Chondrocyte (in vitro differentiated cells): ENCODE data around the gene POU2F1. TPM values are rescaled to one million over a fixed set of nuclear protein-coding genes. Genes with fewer than 3 reads are reported as not detected.

Experiments used
- DNase-seq: peaks from one replicate; pipeline ENCODE4 v3.0.0; 2021; ENCODE audit warnings: mixed read lengths, low spot score
- H3K27ac Mint-ChIP-seq: one replicate; pipeline ENCODE4 v1.8.0; 2021; ENCODE audit warnings: mild to moderate bottlenecking, moderate library complexity, mixed read lengths; ENCODE audit not compliant: unreplicated experiment
- H3K27me3 Mint-ChIP-seq: 2 replicates; pipeline ENCODE4 v1.8.0; 2021; ENCODE audit warnings: low read depth, mixed read lengths
- H3K36me3 Mint-ChIP-seq: 2 replicates; pipeline ENCODE4 v1.8.0; 2021; ENCODE audit warnings: low read depth, mixed read lengths
- H3K4me1 Mint-ChIP-seq: 2 replicates; pipeline ENCODE4 v1.8.0; 2021; ENCODE audit warnings: low read depth, mild to moderate bottlenecking, mixed read lengths
- H3K4me3 Mint-ChIP-seq: one replicate; pipeline ENCODE4 v1.8.0; 2021; ENCODE audit warnings: mild to moderate bottlenecking, moderate library complexity, mixed read lengths; ENCODE audit not compliant: unreplicated experiment
- H3K9me3 Mint-ChIP-seq: 2 replicates; pipeline ENCODE4 v1.8.0; 2021; ENCODE audit warnings: low read depth, mixed read lengths
- total RNA-seq: library from RNA; stranded (reverse); gene quantifications from 3 replicates; pipeline ENCODE4 v1.2.1, GENCODE V29; 2021
- TF ChIP-seq, protein P1 (sequence below): fragments of 200-600 bp; sonication (generic); IDR thresholded peaks from 2 replicates; pipeline ENCODE4 v1.5.0; 2021; ENCODE audit warnings: antibody characterized with exemption, mild to moderate bottlenecking, moderate library complexity

The POU2F1 gene
- total RNA-seq, 1 donor from 2014 or later: 13.2 TPM

- H3K27me3 Mint-ChIP-seq: no peaks in the 10 kb centered on the region
- H3K4me3 Mint-ChIP-seq: no peak overlapping the region
- H3K27ac Mint-ChIP-seq: peak overlapping the region; percentile 13
- peaks cover 6% of the 10 kb centered on the region for H3K9me3 Mint-ChIP-seq
- H3K4me1 Mint-ChIP-seq: peaks cover 30% of the 10 kb centered on the region
- peaks cover 10% of the 10 kb centered on the region for H3K36me3 Mint-ChIP-seq
- DNase-seq: no peak
- TF ChIP-seq, protein P1, sequence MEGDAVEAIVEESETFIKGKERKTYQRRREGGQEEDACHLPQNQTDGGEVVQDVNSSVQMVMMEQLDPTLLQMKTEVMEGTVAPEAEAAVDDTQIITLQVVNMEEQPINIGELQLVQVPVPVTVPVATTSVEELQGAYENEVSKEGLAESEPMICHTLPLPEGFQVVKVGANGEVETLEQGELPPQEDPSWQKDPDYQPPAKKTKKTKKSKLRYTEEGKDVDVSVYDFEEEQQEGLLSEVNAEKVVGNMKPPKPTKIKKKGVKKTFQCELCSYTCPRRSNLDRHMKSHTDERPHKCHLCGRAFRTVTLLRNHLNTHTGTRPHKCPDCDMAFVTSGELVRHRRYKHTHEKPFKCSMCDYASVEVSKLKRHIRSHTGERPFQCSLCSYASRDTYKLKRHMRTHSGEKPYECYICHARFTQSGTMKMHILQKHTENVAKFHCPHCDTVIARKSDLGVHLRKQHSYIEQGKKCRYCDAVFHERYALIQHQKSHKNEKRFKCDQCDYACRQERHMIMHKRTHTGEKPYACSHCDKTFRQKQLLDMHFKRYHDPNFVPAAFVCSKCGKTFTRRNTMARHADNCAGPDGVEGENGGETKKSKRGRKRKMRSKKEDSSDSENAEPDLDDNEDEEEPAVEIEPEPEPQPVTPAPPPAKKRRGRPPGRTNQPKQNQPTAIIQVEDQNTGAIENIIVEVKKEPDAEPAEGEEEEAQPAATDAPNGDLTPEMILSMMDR: no peak
Measured at GRCh38 chr1:167332503-167332902, 111.8 kb downstream of the POU2F1 start.

GRCh38 chr1:167333124-167333523 is 112.4 kb downstream of the POU2F1 start:
- peaks cover 30% of the 10 kb centered on the region for H3K4me1 Mint-ChIP-seq
- TF ChIP-seq, protein P1: no peak
- H3K27ac Mint-ChIP-seq: no peak overlapping the region
- H3K4me3 Mint-ChIP-seq: no peak overlapping the region
- H3K27me3 Mint-ChIP-seq: no peaks in the 10 kb centered on the region
- H3K36me3 Mint-ChIP-seq: peaks cover 12% of the 10 kb centered on the region
- peaks cover 8% of the 10 kb centered on the region for H3K9me3 Mint-ChIP-seq
- no peak for DNase-seq

DNA sequence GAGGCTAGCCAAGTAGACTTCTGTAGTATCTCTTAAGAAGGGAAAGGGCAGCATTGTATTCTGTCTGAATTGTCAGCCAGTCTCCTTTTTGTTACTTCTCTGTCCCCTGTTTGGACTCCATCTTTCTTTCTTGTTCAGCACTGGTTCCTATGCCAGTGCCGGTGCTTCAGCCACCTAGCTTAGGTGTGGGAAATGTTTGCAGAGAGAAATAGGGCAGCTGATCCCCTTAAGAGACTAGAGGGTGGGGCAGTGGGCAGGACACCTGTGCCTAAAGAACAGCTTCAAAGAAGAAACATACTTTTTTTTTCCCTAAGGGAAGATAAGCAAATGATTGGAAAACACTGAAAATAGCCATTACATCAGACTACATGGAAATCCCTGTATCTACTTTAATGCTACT is 113.0 kb downstream of the POU2F1 start:
- peaks cover 9% of the 10 kb centered on the region for H3K9me3 Mint-ChIP-seq
- H3K27me3 Mint-ChIP-seq: no peaks in the 10 kb centered on the region

GRCh38 chr1:167339405-167339804 is 118.7 kb downstream of the POU2F1 start:
- Mint-ChIP-seq H3K9me3 (peaks cover 16% of the 10 kb centered on the region), H3K4me3 (no peak overlapping the region), H3K27me3 (no peaks in the 10 kb centered on the region), H3K4me1 (peaks cover 3% of the 10 kb centered on the region), H3K36me3 (peaks cover 17% of the 10 kb centered on the region), H3K27ac (no peak overlapping the region)
- no peak for DNase-seq
- TF ChIP-seq, protein P1: no peak

More for the DNA sequence above, 113.0 kb downstream of the POU2F1 start:
- no peak for DNase-seq
- H3K4me3 Mint-ChIP-seq: no peak overlapping the region
- H3K27ac Mint-ChIP-seq: no peak overlapping the region
- TF ChIP-seq, protein P1: no peak
- H3K36me3 Mint-ChIP-seq: peaks cover 14% of the 10 kb centered on the region
- H3K4me1 Mint-ChIP-seq: peaks cover 30% of the 10 kb centered on the region

DNA sequence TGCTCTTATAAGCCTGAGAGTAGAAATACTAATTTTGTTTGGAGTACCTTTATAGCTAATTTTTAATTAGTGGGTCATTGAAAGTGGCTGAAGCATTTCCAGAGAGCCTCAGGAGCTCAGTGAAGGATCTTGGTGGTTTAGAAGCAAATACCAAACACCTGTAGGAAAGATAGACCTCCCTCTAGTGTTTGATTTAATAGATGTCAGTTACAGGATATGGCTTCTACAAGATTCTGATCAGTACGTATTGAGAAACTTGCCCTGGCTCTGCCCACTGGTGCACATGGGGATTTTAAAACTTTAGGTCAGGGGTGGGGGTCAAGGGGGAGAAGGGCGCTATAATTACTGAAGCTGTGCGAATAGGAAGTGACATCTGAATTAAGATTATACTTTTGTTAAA is 122.2 kb downstream of the POU2F1 start:
- H3K9me3 Mint-ChIP-seq: peaks cover 11% of the 10 kb centered on the region
- DNase-seq: no peak
- H3K4me1 Mint-ChIP-seq: peaks cover 14% of the 10 kb centered on the region
- no peak overlapping the region for H3K27ac Mint-ChIP-seq
- H3K36me3 Mint-ChIP-seq: peaks cover 7% of the 10 kb centered on the region
- H3K27me3 Mint-ChIP-seq: no peaks in the 10 kb centered on the region
- TF ChIP-seq, protein P1: peak; percentile 43
- H3K4me3 Mint-ChIP-seq: no peak overlapping the region
